ENCODE results near the gene ACTN1. TPM values are rescaled to one million over a fixed set of nuclear protein-coding genes. Genes with fewer than 3 reads are reported as not detected.

ACTN1 gene
- total and polyA plus RNA-seq, 10 of the 15 experiments (the other 5 are each of a cell fraction or from before 2014, with no cell fraction given): 0.14 to 39.4 (median 2.6) TPM

DNA sequence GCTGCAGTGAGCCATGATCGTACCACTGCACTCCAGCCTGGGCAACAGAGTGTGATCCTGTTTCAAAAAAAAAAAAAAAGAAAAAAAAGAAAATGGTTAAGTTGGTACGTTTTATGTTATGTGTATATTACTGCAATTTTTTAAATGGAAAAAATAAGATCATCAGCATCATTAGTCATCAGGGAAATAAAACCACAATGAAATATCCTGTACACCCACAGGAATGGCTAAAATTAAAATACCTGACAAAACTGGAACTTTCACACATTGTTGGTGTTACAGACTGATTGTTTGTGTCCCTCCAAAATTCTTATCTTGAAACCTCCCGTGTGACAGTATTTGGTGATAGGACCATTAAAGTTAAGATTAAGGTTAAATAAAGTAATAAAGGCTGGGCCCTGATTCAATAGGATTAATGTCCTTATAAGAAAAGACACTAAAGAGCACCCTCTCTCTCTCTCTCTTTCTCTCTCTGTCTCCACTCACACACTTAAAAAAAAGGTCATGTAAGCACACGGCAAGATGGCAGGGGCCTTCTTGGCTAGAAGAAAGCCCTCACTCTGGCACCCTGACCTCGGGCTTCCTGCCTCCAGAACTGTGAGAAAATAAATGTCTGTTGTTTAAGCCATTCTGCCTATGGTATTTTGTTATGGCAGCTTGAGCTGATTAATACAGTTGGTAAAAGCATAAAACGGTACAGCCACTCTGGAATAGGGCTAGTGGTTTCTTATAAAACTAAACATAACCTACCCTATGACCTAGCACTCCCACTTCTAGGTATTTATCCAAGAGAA lies 137.9 kb downstream of the ACTN1 start (continued):
- no peak for TF ChIP-seq BHLHE40 (IDR thresholded peaks at IDR 0.05; ENCODE audit: borderline replicate concordance in 1 of 2, low read depth in 2 of 2, low read length in 1 of 2)
- TF ChIP-seq SREBF2 (IDR thresholded peaks at IDR 0.05; ENCODE audit: low read length): no peak
- no peak for TF ChIP-seq ETV6 (conservative IDR thresholded peaks at IDR 0.05 in 1 of 2, IDR thresholded peaks at IDR 0.05 in 1 of 2; ENCODE audit: borderline replicate concordance in 1 of 2, low read depth in 1 of 2)
- no peak for TF ChIP-seq ZNF687 (IDR thresholded peaks at IDR 0.05)
- TF ChIP-seq EGR1 (IDR thresholded peaks at IDR 0.05; ENCODE audit: borderline replicate concordance in 1 of 2, low read depth in 2 of 2, low read length in 2 of 2): no peak
- TF ChIP-seq EZH2 (IDR thresholded peaks at IDR 0.05; ENCODE audit: borderline replicate concordance, control insufficient read depth, low read depth, low read length): no peak
- TF ChIP-seq LARP7 (IDR thresholded peaks at IDR 0.05): no peak

Measured in GM12878 (cell line).